Ishikawa (cell line): Measurements from ENCODE around the gene BEX1.

ENCODE experiments used
- CEBPB ChIP-seq: IDR thresholded peaks from 2 replicates; pipeline ENCODE4 v1.6.1; 2012
- CREB1 ChIP-seq: IDR thresholded peaks from 2 replicates; pipeline ENCODE4 v1.6.1; 2012; ENCODE audit warnings: low read depth
- EGR1 ChIP-seq: IDR thresholded peaks from 2 replicates; pipeline ENCODE4 v1.6.1; 2012
- EP300 ChIP-seq: IDR thresholded peaks from 2 replicates; pipeline ENCODE4 v1.6.1; 2012; ENCODE audit warnings: borderline replicate concordance
- FOXM1 ChIP-seq: IDR thresholded peaks from 2 replicates; pipeline ENCODE4 v1.6.1; 2012; ENCODE audit warnings: low read depth, borderline replicate concordance
- NFIC ChIP-seq: IDR thresholded peaks from 2 replicates; pipeline ENCODE4 v1.6.1; 2012
- RAD21 ChIP-seq: IDR thresholded peaks from 2 replicates; pipeline ENCODE4 v1.6.1; 2012; ENCODE audit warnings: low read depth
- TAF1 ChIP-seq: IDR thresholded peaks from 2 replicates; pipeline ENCODE4 v1.6.1; 2012; ENCODE audit warnings: low read depth, mild to moderate bottlenecking
- TCF12 ChIP-seq: IDR thresholded peaks from 2 replicates; pipeline ENCODE4 v1.6.1; 2012; ENCODE audit warnings: low read depth
- TEAD4 ChIP-seq: IDR thresholded peaks from 2 replicates; pipeline ENCODE4 v1.6.1; 2012
- USF1 ChIP-seq: IDR thresholded peaks from 2 replicates; pipeline ENCODE4 v1.6.1; 2012
- YY1 ChIP-seq: IDR thresholded peaks from 2 replicates; pipeline ENCODE4 v1.6.1; 2012; ENCODE audit warnings: low read depth
- ZBTB7A ChIP-seq: IDR thresholded peaks from 2 replicates; pipeline ENCODE4 v1.6.1; 2012; ENCODE audit warnings: low read depth
- TF ChIP-seq, protein P1 (sequence below): IDR thresholded peaks from 2 replicates; pipeline ENCODE4 v1.6.1; 2012; ENCODE audit warnings: low read depth, mild to moderate bottlenecking
- TF ChIP-seq, protein P2 (sequence below): IDR thresholded peaks from 2 replicates; pipeline ENCODE4 v1.6.1; 2012

Gene BEX1

GRCh38 chrX:103066606-103067005, 2.6 kb upstream of the BEX1 start:
- TF ChIP-seq EGR1, result no peak
- no peak for TF ChIP-seq EP300
- no peak for TF ChIP-seq RAD21
- no peak for TF ChIP-seq TEAD4
- TF ChIP-seq, protein P1, sequence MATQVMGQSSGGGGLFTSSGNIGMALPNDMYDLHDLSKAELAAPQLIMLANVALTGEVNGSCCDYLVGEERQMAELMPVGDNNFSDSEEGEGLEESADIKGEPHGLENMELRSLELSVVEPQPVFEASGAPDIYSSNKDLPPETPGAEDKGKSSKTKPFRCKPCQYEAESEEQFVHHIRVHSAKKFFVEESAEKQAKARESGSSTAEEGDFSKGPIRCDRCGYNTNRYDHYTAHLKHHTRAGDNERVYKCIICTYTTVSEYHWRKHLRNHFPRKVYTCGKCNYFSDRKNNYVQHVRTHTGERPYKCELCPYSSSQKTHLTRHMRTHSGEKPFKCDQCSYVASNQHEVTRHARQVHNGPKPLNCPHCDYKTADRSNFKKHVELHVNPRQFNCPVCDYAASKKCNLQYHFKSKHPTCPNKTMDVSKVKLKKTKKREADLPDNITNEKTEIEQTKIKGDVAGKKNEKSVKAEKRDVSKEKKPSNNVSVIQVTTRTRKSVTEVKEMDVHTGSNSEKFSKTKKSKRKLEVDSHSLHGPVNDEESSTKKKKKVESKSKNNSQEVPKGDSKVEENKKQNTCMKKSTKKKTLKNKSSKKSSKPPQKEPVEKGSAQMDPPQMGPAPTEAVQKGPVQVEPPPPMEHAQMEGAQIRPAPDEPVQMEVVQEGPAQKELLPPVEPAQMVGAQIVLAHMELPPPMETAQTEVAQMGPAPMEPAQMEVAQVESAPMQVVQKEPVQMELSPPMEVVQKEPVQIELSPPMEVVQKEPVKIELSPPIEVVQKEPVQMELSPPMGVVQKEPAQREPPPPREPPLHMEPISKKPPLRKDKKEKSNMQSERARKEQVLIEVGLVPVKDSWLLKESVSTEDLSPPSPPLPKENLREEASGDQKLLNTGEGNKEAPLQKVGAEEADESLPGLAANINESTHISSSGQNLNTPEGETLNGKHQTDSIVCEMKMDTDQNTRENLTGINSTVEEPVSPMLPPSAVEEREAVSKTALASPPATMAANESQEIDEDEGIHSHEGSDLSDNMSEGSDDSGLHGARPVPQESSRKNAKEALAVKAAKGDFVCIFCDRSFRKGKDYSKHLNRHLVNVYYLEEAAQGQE, result no peak
- TF ChIP-seq ZBTB7A, result no peak

DNA sequence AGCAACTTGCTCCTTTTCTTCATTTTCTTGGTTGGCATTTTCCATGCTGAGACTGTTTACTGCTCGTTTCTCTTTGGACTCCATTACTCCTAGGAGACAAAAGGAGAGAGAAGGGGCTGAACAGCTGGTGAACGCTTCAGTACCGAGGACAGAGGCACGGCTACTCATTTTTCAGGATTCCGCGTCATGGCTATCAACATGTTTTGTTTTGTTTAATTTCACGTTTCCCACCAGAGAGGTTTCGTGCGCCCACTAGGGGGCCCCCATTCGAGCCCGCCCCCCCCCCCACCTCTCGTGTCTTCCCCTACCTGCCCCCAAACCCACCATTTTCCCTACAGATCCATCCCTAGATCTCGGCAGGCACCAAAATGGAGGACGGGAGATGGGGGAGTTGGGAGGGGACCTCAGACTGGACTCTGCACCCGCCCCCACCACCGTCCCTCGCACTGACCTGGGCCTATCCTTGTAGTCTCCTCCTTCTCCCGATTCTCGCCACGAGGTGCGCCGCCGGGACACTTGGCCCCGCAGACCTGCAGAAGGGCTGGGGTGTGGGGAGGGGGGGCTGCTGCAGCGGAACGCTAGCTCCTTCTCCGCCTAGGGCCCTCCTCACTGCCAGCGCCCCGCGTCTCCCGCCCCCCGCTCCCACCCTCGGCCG, 653 bp downstream of the BEX1 start:
- no peak for TF ChIP-seq CREB1
- no peak for TF ChIP-seq TEAD4
- TF ChIP-seq, protein P1, result peak; percentile 84
- peak; percentile 52; the same call in 1 of the 2 replicates for TF ChIP-seq YY1

GRCh38 chrX:103061486-103061885, 2.5 kb downstream of the BEX1 start:
- TF ChIP-seq CEBPB, result no peak
- TF ChIP-seq CREB1, result no peak

DNA sequence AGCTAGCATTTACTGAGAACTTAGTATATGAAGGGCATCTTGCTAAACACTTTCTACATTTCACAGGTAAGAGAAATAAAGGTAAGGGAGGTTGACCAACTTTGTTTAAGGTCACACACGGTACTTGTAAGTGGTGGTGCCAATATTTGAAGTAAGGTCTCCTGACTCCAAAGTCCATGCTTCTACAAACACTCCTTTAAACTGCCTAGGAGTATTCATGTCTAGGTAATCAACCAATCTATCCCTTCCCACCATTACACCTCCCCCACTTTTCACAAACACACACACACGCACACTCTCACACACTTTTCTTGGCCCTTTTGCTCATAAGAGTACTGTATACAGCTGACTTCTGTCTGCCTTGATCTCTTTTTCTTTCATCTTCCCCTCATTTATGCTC, 7.1 kb downstream of the BEX1 start:
- TF ChIP-seq, protein P1, result no peak
- TF ChIP-seq ZBTB7A (no peak), EGR1 (no peak), CREB1 (no peak), EP300 (no peak), NFIC (no peak), FOXM1 (no peak), TEAD4 (no peak), YY1 (no peak), TAF1 (no peak)
- TF ChIP-seq, protein P2, sequence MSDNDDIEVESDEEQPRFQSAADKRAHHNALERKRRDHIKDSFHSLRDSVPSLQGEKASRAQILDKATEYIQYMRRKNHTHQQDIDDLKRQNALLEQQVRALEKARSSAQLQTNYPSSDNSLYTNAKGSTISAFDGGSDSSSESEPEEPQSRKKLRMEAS, result no peak

DNA sequence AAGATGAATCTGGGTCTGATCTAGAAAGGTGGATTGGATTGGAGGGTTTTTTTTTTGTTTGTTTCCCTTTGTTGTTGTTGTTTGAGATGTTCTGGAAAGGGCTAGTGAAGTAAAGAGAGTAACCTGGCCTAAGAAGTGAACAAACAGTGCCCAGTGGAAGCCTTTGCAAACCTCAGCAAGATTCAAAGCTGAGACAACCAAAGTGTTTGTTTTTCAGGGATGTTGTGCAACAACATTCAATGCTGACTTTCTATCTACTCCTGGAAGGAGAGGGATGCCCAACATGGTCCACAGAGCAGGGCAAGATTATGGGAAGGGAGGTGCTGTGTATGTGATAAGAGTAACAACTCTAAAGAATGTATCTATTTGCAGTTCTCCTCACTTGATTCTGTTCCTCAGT, 11.3 kb downstream of the BEX1 start:
- TF ChIP-seq TAF1 (no peak), EGR1 (no peak), CEBPB (no peak), CREB1 (no peak), YY1 (no peak), NFIC (no peak), TEAD4 (no peak), ZBTB7A (no peak), TCF12 (no peak), USF1 (no peak), EP300 (no peak), RAD21 (no peak), FOXM1 (no peak)
- TF ChIP-seq, protein P1, result no peak
- TF ChIP-seq, protein P2, result no peak
